Kidney glomerular epithelial cell (primary cell): ENCODE results near the gene P4HA3.

Experiments
- DNase-seq: peaks from one replicate; lab custom pipeline; 2025; lab: John Stamatoyannopoulos, UW

The P4HA3 gene

GRCh38 chr11:74265256-74265655, 46.2 kb downstream of the P4HA3 start:
- no peak for DNase-seq

GRCh38 chr11:74262725-74263124, 48.7 kb downstream of the P4HA3 start:
- DNase-seq: no peak

GRCh38 chr11:74257959-74258553, 53.4 kb downstream of the P4HA3 start:
- no peak for DNase-seq

DNA sequence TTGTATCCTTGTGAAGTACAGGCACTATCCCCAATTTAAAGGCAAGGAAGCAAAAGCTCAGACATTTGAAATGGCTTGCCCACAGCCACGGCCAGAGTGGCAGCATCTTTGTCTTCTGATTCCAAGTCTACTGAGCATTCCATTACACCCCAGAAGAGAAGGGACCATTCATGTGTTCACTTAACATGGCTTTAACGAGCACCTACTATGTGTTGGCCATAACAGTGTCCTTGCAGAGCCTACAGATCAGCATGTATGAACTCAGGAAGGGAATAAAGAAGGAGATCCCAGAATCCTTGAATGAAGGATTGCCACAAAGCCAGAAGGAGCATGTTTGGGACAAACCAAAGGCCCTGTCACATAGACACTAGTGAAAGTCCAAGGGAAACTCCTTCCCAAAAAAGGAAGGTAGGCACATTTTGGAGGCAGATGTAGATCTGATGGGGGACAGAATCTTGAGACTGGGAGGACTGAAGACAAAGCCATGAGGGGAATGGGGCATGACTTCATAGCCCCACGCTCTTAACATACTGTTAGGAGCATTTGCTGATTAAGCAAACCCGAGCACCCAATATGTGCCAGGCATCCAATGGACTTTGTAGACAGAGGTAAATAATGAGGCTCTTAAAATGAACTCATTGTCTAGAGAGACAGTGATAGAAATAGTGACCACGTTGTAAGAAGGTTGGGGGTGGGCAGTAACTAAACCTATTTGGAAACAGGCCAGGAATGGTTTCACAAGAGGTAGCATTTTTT, 54.9 kb downstream of the P4HA3 start:
- no peak for DNase-seq

GRCh38 chr11:74255741-74256375, 55.6 kb downstream of the P4HA3 start:
- peak; percentile 38 for DNase-seq

GRCh38 chr11:74253361-74253760, 58.1 kb downstream of the P4HA3 start:
- DNase-seq: no peak

GRCh38 chr11:74249496-74249895, 61.9 kb downstream of the P4HA3 start:
- DNase-seq: no peak

DNA sequence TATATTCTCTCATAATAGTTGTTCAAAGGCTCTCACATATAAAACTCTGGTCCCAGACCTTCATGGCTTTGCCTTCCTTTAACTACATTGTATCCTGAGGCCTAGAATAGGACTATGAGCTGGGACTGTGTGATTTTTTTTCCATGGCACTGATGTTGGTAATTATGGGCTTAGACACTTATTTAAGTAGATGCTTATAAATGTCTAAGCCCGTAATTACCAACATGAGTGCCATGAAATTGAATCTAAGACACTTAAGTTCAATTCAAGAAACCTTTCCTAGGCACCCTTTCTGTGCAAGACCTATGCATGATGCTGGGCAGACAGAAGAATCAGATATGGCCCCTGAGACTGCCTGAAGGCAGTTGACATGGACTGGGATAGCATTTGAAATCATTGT, 63.0 kb downstream of the P4HA3 start:
- DNase-seq: no peak

DNA sequence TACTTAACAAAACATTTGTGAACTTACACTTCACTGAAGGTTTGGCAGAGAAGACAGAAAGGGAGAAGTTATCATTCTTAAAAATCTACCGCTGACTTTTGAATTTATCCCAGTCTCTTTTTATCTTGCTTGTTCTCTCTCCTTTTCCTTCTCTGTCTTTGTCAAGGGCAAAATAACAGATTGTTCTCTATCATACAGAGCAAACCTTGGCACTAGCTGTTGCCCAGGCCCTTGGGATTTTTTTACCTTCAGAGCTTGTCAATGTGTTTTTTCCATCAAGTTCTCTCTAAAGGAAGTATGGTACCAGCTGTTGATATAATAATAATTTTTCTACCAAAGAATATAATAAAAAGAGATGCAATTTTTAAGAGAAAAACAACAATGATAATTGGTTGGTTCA, 73.2 kb downstream of the P4HA3 start:
- DNase-seq: no peak

- DNase-seq: no peak
Observed at GRCh38 chr11:74237541-74237940, 73.9 kb downstream of the P4HA3 start.

- no peak for DNase-seq
Observed at GRCh38 chr11:74235121-74235520, 76.3 kb downstream of the P4HA3 start.

DNA sequence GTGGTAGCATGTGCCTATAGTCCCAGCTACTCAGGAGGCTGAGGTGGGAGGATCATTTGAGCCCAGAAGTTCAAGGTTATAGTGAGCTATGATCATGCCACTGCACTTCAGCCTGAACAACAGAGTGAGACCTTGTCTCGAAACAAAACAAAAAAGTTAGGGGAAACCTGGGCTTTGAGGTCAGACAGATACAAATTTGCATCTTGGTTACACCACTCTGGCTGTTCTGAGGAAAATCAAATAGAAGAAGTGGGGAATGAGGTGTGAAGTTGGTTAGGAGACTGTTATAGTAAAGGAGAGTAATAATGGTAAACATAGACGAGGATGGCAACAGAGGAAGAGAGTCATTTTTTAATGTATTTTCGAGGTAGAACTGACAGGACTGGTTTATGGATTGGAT, 77.8 kb downstream of the P4HA3 start:
- no peak for DNase-seq

DNA sequence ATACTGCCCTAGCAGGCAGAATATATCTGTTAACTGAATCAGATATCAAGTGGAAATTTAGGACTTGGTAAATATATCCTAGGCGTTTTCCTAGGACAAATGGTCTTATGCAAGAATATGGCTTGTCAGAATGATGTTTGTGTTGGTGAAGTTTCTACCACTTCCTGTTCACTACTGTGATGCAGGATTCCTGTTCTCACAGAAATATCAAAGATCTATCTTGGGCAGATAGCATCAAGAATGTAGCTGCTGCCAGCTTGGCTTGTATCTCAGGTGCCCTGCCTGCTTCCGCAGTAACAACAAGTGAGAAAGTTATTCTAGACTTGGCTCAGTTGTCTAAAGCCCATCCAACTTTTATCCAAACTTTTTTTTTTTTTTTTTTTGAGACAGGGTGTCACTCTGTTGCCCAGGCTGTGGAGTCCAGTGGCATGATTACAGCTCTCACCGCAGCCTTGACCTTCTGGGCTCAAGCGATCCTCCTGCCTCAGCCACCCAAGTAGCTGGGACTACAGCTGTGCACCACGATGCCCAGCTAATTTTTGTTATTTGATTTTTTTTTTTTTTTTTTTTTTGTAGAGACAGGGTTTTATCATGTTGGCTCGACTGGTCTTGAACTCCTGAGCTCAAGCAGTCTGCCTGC, 79.0 kb downstream of the P4HA3 start:
- DNase-seq: no peak

DNA sequence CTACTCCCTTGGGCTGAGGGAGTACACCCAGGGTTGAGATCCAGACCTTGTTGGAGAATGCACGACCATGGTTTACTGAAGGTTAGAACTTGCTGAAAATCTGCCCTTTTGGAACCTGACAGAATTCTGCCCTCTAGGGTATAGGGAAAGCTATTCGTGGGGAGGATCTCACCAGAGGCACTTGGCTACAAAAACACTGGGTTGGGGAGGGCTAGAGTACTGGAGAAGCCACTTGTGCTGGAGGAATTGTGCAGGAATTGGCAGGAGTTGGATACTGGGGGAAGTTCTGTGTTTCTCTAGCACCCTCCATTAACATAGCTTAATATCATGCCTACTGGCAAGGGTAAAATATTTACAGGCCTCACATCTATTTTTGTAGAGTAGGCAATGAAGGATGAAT, 84.5 kb downstream of the P4HA3 start:
- DNase-seq: no peak

DNA sequence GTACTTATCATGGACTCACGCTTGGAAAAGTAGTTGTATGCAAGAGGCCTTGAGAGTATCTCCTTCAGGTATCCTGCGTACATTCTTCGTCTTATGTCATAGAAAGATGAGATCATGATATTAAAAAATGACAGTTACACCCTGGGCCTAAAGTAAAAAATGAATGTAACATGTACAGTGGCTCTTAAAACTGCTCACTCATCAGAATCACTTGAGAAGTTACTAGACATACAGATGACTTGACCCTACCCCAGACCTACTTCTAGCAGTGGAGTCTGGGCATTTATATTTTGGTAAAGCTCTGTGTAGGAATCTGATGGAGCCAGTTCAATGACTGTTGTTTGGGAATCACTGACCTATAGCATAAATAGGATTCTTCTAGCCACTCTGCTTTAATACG, 85.9 kb downstream of the P4HA3 start:
- DNase-seq: no peak

DNA sequence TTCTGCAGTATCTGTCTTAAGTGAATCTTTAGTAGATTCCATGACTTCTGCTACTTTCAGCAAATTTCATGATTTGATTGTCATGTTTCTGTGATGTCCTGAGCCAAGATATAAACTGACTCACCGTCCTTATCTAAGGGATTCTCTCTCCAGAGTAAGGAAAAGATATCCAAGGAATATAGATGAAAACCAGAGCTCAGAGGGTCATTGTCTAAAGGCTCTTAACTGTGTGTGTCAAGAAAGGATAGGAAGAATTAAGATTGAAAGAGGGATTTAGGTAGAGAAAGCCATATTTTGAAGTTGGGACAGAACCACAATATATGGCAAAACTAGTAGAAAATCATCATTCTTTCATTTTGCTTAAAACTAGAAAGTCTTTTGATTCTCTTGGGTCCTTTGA, 89.6 kb downstream of the P4HA3 start:
- no peak for DNase-seq

DNA sequence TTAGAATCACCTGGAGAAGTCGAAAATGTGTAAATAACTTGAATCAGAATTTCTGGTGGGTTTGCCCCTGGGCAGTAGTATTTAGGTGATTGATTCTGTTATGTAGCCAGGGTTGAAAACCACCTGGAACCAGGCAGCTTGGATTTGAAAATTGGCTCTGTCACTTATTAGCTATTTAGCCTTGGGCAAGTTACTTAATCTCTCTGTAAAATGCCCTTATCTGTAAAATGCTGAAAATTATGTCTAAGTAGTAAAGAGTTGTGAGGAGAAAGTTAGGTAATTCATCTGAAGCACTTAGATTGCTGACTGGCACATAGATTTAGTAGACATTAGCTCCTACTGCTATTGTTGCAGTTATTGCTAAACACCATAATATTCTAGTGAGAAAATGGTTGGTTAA, 91.1 kb downstream of the P4HA3 start:
- no peak for DNase-seq
